ENCODE results near the gene TMEM200A. TPM values are rescaled to one million over a fixed set of nuclear protein-coding genes. Genes with fewer than 3 reads are reported as not detected.

Gene TMEM200A
- total RNA-seq, 1 donor from 2014 or later, result 20.0 TPM

DNA sequence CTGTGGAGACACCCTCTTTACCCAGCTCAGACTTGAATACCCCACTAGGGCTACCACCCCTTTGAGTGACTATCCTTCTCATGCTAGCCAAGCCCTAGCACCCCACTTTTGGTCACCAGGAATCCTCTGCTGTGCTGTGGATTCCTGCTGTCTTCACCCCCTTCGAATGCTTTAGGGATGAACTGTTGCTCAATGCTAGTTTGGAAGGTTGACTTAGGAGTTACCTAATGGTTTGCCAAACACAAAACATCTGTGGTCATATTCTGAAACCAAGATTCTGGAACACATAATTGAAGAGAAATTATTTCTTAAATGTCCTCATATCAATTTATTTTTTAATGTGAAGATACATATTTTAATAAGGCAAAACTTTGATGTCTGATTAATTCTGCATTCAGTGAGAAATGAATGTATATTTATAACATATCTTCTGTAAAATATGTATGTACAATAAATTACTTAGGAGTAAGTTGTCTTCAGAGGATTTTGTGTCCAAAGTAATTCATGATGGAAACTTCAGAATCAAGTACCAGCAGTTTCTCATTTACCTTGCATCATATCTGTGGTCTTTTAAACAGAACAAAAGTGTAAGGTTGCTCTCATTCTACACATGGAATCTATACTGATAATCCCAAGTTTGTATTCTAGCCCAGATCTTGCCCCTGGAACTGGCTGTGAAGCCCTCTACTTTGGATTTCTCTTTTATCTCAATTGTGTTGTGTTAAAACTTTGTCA lies 46.9 kb downstream of the TMEM200A start:
- TF ChIP-seq, protein P1, sequence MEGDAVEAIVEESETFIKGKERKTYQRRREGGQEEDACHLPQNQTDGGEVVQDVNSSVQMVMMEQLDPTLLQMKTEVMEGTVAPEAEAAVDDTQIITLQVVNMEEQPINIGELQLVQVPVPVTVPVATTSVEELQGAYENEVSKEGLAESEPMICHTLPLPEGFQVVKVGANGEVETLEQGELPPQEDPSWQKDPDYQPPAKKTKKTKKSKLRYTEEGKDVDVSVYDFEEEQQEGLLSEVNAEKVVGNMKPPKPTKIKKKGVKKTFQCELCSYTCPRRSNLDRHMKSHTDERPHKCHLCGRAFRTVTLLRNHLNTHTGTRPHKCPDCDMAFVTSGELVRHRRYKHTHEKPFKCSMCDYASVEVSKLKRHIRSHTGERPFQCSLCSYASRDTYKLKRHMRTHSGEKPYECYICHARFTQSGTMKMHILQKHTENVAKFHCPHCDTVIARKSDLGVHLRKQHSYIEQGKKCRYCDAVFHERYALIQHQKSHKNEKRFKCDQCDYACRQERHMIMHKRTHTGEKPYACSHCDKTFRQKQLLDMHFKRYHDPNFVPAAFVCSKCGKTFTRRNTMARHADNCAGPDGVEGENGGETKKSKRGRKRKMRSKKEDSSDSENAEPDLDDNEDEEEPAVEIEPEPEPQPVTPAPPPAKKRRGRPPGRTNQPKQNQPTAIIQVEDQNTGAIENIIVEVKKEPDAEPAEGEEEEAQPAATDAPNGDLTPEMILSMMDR (IDR thresholded peaks at IDR 0.05; ENCODE audit: insufficient read depth, low read length, poor library complexity, severe bottlenecking), result no peak
- no peaks in the 10 kb centered on the region for H3K36me3 ChIP-seq (ENCODE audit: control insufficient read depth, insufficient read depth, low read length)
- no peaks in the 10 kb centered on the region for H3K27me3 ChIP-seq (ENCODE audit: control insufficient read depth, insufficient read depth, low read length)
- H3K4me3 ChIP-seq (ENCODE audit: low read depth, low read length), result no peak overlapping the region
- no peak for DNase-seq (ENCODE audit: low read depth)

DNA sequence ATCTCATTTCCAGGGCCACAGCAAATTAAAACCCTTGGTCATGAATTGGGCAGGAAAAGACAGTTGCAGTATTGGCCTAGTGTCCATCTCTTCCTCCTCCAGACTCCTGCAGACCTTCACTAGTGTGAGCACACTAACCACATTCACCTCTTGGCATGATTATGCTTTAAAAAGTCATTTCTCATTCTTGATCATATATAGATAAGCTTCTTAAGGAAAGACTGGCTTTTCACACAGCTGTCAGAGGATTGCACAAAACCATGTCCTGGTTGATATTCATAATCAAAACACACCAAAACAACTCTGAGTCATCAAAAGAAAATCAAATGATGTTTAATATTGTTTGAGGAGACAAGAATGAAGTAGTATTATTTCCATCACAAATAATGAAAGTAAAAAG lies 52.1 kb downstream of the TMEM200A start:
- H3K27me3 ChIP-seq (ENCODE audit: control insufficient read depth, insufficient read depth, low read length), result no peaks in the 10 kb centered on the region
- H3K4me3 ChIP-seq (ENCODE audit: low read depth, low read length), result no peak overlapping the region
- TF ChIP-seq, protein P1 (IDR thresholded peaks at IDR 0.05; ENCODE audit: insufficient read depth, low read length, poor library complexity, severe bottlenecking), result no peak
- no peak for DNase-seq (ENCODE audit: low read depth)
- peaks cover 2% of the 10 kb centered on the region for H3K36me3 ChIP-seq (ENCODE audit: control insufficient read depth, insufficient read depth, low read length)

DNA sequence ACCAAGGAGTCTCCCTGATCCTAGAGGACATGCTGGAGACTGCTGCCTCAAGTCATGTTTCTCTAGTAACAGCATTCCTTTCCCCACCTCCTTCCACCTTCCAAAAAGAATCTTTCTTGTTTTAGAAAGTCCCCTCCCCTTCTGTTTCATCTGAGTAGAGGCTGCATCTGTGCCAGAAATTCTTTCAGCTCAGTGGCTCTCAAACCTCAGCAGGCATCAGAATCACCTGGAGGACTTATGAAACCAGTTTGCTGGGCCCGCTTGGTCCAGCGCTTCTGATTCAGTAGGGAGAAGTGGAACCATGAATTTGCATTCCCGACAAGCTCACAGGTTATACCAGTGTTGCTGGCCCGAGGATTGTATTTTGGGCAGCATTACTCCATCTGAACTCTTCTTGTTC lies 55.1 kb downstream of the TMEM200A start:
- peaks cover 2% of the 10 kb centered on the region for H3K36me3 ChIP-seq (ENCODE audit: control insufficient read depth, insufficient read depth, low read length)
- no peak for DNase-seq (ENCODE audit: low read depth)
- TF ChIP-seq, protein P1 (IDR thresholded peaks at IDR 0.05; ENCODE audit: insufficient read depth, low read length, poor library complexity, severe bottlenecking), result no peak
- H3K27me3 ChIP-seq (ENCODE audit: control insufficient read depth, insufficient read depth, low read length), result no peaks in the 10 kb centered on the region
- no peak overlapping the region for H3K4me3 ChIP-seq (ENCODE audit: low read depth, low read length)

DNA sequence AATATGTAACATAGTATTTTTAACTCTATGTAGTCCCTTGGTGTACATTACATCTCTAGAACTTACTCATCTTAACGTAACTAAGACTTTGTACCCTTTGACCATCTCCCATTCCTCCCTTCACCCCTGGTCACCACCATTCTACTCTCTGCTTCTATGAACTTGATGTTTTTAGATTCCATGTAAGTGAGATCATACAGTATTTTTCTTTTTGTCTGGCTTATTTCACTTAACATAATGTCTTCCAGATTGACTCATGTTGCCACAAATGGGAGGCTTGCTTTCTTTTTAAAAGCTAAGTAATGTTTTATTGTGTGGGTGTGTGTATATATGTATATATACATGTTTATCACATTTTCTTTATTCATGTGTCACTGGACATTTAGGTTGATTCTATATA lies 55.8 kb downstream of the TMEM200A start:
- DNase-seq (ENCODE audit: low read depth), result peak; percentile 57
- Histone ChIP-seq H3K4me3 (ENCODE audit: low read depth, low read length) (no peak overlapping the region), H3K27me3 (ENCODE audit: control insufficient read depth, insufficient read depth, low read length) (no peaks in the 10 kb centered on the region), H3K36me3 (ENCODE audit: control insufficient read depth, insufficient read depth, low read length) (peaks cover 2% of the 10 kb centered on the region)
- TF ChIP-seq, protein P1 (IDR thresholded peaks at IDR 0.05; ENCODE audit: insufficient read depth, low read length, poor library complexity, severe bottlenecking), result no peak

DNA sequence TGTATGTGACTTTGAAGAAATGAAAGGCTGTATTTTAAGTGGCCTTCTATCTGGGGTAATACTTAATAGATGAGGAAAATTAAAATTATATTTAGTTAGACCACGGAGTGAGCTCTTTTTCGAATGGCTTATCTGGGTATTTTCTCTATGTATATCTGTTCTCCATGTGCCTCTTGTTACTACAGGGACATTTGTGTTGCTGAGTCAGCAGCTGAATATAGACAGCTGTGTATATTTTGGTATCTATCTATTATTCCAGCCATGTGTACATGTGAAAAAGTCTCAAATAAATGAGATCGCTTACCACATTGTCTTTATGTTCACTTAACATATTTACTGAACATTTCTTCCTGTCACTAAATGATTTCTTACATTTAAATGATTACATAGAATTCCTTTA lies 57.2 kb downstream of the TMEM200A start:
- peaks cover 2% of the 10 kb centered on the region for H3K36me3 ChIP-seq (ENCODE audit: control insufficient read depth, insufficient read depth, low read length)
- H3K27me3 ChIP-seq (ENCODE audit: control insufficient read depth, insufficient read depth, low read length), result no peaks in the 10 kb centered on the region
- TF ChIP-seq, protein P1 (IDR thresholded peaks at IDR 0.05; ENCODE audit: insufficient read depth, low read length, poor library complexity, severe bottlenecking), result no peak
- H3K4me3 ChIP-seq (ENCODE audit: low read depth, low read length), result no peak overlapping the region
- DNase-seq (ENCODE audit: low read depth), result no peak

DNA sequence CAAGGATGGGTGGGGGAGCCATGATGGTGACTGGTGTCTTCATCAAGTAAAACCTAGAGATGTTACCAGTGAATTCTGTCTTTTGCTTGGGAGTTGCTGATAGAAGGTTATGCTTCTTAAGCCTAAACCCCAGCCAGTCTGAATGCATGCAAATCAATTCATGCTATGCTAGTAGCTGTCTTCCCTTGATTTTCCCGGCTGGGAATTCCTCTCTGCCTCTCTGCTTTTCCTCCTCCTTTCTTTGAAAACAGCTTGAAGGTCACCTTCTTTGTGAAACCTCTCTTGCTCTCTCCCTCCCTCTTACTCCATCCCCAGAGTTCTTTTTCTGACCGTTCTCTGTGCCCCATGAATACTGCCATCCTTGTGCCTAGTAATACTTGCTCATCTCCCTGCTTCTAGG lies 58.9 kb downstream of the TMEM200A start:
- no peaks in the 10 kb centered on the region for H3K27me3 ChIP-seq (ENCODE audit: control insufficient read depth, insufficient read depth, low read length)
- peaks cover 2% of the 10 kb centered on the region for H3K36me3 ChIP-seq (ENCODE audit: control insufficient read depth, insufficient read depth, low read length)
- DNase-seq (ENCODE audit: low read depth), result no peak
- H3K4me3 ChIP-seq (ENCODE audit: low read depth, low read length), result no peak overlapping the region
- TF ChIP-seq, protein P1 (IDR thresholded peaks at IDR 0.05; ENCODE audit: insufficient read depth, low read length, poor library complexity, severe bottlenecking), result no peak
